ENCODE measurements around the gene MMP1.

The MMP1 gene

GRCh38 chr11:102798012-102798746 is at the start of gene MMP1:
Gene MMP1 (minus strand): TSS chr11:102798160. CDS start chr11:102798092, 68 bp downstream.
- no peak for DNase-seq

DNA sequence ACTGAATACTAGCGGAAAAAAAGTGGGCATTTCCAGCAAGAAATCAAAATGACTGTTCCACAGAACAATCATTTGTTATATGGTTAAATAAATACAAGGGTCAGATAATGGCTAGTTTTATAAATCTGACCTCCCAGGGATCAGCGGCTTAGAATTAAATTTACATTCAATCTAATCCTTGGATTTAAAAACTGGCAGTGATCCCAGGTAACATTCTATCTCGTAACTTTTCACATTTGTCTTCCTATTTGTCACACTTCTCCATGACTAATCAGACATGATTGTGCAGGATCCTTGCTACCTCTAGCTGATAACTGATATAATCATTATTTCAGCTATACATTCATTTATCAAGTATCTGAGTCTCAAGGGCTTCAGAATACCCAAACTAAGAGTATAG is 48.3 kb upstream of the MMP1 start:
- DNase-seq, result no peak

- no peak for DNase-seq
Measured at GRCh38 chr11:102843489-102843888, 45.5 kb upstream of the MMP1 start, which contains the start of gene MMP3. Gene MMP3 (minus strand): TSS chr11:102843609. CDS start chr11:102843546, 63 bp downstream.

GRCh38 chr11:102842930-102843329 is 45.0 kb upstream of the MMP1 start:
- no peak for DNase-seq

- no peak for DNase-seq
Measured at GRCh38 chr11:102840018-102840417, 42.1 kb upstream of the MMP1 start.

- DNase-seq, result no peak
Measured at GRCh38 chr11:102837646-102838045, 39.7 kb upstream of the MMP1 start.

DNA sequence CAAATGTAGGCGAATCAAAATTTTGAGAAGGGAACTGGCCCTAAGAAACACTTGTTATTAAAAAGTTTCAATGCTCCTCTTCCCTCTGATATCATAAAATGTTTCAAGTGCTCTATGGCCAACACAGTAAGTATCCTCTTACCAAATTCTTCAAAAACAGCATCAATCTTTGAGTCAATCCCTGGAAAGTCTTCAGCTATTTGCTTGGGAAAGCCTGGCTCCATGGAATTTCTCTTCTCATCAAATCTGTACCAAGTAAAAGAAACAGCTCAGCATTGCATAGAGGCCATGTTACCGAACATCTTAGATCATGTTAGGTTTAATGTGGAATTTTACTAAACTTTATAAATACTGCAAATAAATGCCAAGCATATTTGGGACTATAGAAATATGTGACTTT is 39.2 kb upstream of the MMP1 start:
- no peak for DNase-seq

- DNase-seq, result no peak
Measured at GRCh38 chr11:102836290-102836875, 38.4 kb upstream of the MMP1 start.

DNA sequence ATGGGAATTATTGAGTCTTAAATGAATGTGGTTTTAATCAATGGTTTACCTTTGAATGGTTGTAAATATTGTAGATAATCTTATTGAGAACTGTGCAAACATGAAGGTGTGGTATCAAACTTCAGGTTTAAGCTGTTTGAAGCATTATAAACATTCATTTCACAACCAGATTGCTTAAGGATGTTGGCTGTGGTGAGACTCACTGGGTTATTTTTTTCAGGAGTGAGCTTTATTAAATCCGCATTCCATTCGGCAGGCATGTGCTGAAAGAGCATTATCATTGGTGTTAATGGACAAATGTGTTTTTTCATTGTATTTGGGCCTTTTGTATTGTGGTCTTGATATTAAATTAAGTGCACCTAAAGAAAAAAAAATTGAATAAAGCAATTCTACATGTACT is 35.8 kb upstream of the MMP1 start:
- no peak for DNase-seq

DNA sequence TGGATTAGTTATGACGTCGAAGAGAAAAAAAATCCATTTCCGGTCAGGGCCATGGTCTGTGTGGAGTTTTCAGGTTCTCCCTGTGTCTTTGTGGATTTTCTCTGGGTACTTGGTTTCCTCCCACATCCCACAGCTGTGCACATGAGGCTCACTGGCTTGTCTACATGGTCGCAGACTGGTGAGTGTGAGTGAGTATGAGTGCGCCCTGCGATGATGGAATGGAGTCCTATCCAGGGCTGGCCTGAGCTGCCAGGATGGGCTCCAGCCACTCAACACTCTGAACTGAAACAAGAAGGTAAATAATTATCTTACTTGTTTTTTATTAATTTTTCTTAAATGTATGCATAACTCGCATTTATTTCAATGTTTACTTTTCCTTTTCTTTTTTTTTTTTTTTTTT is 34.7 kb upstream of the MMP1 start:
- no peak for DNase-seq

GRCh38 chr11:102831489-102832440 is 33.8 kb upstream of the MMP1 start:
- DNase-seq, result no peak

DNA sequence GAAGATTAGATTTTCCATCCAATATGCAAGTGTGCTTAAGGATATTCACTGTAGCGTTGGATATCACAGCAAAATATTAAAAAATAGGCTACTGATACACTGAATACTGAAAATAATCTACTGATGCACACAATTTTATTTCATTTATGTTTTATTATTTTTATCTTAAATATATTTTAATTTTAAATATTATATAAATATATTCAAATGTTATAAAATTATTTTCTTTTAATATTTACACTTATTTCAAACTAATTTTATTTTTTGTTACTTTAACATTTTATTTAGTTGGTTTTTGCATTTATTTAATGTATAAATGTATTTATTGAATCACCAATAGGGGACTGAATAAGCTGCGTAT is 33.1 kb upstream of the MMP1 start:
- no peak for DNase-seq

- DNase-seq, result no peak
Measured at GRCh38 chr11:102830001-102830727, 32.2 kb upstream of the MMP1 start.

GRCh38 chr11:102829316-102830000 is 31.5 kb upstream of the MMP1 start:
- DNase-seq, result no peak

GRCh38 chr11:102824556-102824955 is 26.6 kb upstream of the MMP1 start:
- DNase-seq, result no peak

GRCh38 chr11:102819491-102819890 is 21.5 kb upstream of the MMP1 start:
- no peak for DNase-seq

DNA sequence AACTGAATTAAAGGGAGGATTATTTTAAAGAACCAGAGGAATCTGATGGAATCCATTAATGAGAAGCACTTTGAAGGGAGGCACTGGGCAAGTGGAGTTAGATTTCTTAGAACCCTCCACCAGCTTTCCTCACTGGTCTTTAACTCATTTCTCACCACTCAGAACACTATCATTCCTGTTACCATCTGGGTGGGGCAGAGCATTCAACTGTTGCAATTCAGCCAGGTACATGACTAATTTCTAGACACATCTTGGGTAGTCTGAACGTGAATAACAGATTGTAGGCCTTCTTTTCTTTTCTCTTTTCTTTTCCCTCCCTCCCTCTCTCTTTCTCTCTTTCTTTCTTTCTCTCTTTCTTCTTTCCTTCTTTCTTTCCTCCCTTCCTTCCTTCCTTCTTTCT is 15.5 kb upstream of the MMP1 start:
- no peak for DNase-seq

GRCh38 chr11:102812188-102812587 is 14.2 kb upstream of the MMP1 start:
- DNase-seq, result no peak

DNA sequence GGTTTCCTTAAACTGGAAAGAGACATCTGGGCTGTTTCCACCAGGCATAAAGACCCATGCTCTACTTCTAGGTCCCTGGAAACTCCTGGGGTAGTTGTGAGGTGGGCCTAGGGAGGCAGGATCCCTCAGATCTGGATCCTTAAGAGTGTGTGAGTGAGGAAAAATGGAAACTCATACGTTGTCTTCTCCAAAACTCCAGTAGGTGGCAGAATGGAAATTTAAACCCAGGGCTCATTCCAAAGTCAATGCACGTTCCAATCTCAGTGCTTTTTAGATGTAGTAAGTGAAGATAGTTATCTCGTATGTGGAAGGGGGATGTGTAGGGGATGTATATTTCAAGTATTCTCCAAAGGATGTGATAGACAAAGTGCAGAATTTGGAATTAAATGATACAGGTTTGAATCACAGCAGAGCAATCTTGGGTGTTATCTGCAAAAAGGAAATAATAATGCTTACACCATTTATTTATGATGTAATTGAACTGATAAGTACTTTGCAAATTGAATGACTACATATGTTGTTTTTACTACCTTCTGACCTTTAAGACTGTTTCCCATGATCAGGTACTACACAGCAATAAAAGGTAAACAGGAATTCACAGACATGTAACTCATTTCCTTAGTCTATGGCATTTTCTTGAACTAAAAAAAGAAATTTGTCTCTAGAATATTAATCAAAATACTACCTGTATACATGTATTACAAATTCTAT is 13.1 kb upstream of the MMP1 start:
- DNase-seq, result no peak

- no peak for DNase-seq
Measured at GRCh38 chr11:102809971-102810370, 12.0 kb upstream of the MMP1 start.

DNA sequence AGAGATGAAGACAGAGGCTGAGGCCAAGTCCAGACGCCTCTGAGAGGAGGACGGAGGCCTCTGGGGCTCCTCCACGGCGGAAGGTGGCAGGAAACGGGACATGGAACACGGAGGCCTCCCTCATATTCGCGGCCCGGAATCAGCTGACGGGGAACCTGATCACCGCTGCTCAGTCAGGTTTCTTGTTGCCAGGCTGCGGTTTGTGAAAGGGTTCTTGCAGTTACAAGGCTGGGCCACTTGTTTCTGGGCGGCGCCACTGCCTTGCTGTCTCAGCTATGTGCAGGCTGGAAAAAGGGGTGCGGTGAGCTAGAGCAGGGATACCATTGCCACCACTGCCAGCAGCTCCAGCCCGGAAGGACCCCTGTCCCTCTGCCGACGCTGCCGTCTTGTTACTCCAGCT is 10.0 kb upstream of the MMP1 start:
- DNase-seq, result no peak

DNA sequence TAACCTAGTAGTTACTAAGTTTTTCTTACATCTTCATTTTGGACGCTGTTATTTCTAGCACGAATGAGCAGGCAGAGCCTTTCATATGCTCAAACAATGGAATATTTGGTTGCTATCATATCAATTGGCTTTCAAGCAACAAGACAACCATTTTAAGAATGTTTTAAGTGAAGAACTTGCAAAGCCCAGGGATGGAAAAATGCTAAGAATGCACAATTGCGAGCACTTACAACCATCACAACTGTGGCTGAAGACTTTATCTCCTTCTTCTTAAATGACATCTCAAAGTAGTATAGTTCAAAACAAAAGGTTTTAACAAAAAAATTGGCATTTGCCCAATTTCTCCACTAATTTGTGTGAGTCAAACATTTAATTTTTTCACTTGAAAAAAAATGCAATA is 8.3 kb upstream of the MMP1 start:
- DNase-seq, result no peak
